CD4-positive, CD25-positive, alpha-beta regulatory T cell (primary cell): ENCODE measurements around the gene CD1B. TPM values are rescaled to one million over a fixed set of nuclear protein-coding genes. Genes with fewer than 3 reads are reported as not detected.

Experiments
- ATAC-seq, 2 donors: fragments of 150-1000 bp; cut with Tn5 transposase; one replicate each; pipeline ENCODE4 v1.10.0; 2021; ENCODE audit warnings: low read depth in 2 of 2, moderate number of reproducible peaks in 2 of 2, moderate library complexity in 1 of 2
- DNase-seq, 3 donors: peaks; one replicate each; pipeline versions ENCODE4 v3.0.0 to v3.0.0-alpha.2; 2012 to 2022; ENCODE audit warnings: mixed read lengths in 1 of 3
- H3K27ac ChIP-seq: one replicate; pipeline ENCODE4 v1.7.0; 2013; ENCODE audit warnings: mild to moderate bottlenecking, low read length; ENCODE audit not compliant: insufficient read depth, poor library complexity, severe bottlenecking
- H3K27me3 ChIP-seq: one replicate; pipeline ENCODE4 v1.7.0; 2013; ENCODE audit warnings: low read length; ENCODE audit not compliant: control insufficient read depth, insufficient read depth
- H3K36me3 ChIP-seq: one replicate; pipeline ENCODE4 v1.7.0; 2013; ENCODE audit warnings: mild to moderate bottlenecking, low read length, moderate library complexity; ENCODE audit not compliant: control insufficient read depth, insufficient read depth
- H3K4me1 ChIP-seq: 2 replicates; pipeline ENCODE4 v1.7.0; 2013; ENCODE audit warnings: mild to moderate bottlenecking, low read length; ENCODE audit not compliant: insufficient read depth, control insufficient read depth, poor library complexity, severe bottlenecking
- H3K4me3 ChIP-seq: one replicate; pipeline ENCODE4 v1.7.0; 2013; ENCODE audit warnings: low read depth, mild to moderate bottlenecking, low read length, moderate library complexity
- H3K9me3 ChIP-seq, 2 experiments: 1 replicate in 1 of 2; 2 replicates in 1 of 2; pipeline ENCODE4 v1.7.0; 2013; ENCODE audit warnings: low read length in 2 of 2, mild to moderate bottlenecking in 1 of 2, moderate library complexity in 1 of 2; ENCODE audit not compliant: control insufficient read depth in 2 of 2
- H3K27ac Mint-ChIP-seq, 3 donors: one replicate each; pipeline ENCODE4 v1.8.0; 2020 to 2022; ENCODE audit warnings: mild to moderate bottlenecking in 3 of 3, mixed read lengths in 3 of 3, moderate library complexity in 2 of 3
- H3K27me3 Mint-ChIP-seq: one replicate; pipeline ENCODE4 v1.8.0; 2022; ENCODE audit warnings: mild to moderate bottlenecking, mixed read lengths
- H3K36me3 Mint-ChIP-seq: one replicate; pipeline ENCODE4 v1.8.0; 2020; ENCODE audit warnings: mixed read lengths
- H3K4me1 Mint-ChIP-seq, 4 donors: one replicate each; pipeline ENCODE4 v1.8.0; 2020 to 2022; ENCODE audit warnings: mixed read lengths in 4 of 4, mild to moderate bottlenecking in 1 of 4
- H3K4me3 Mint-ChIP-seq, 4 donors: one replicate each; pipeline ENCODE4 v1.8.0; 2020 to 2022; ENCODE audit warnings: mild to moderate bottlenecking in 4 of 4, mixed read lengths in 4 of 4, moderate library complexity in 3 of 4
- H3K9me3 Mint-ChIP-seq, 7 donors: one replicate each; pipeline ENCODE4 v1.8.0; 2020 to 2022; ENCODE audit warnings: mixed read lengths in 7 of 7, mild to moderate bottlenecking in 3 of 7, moderate library complexity in 2 of 7
- polyA plus RNA-seq, 4 donors: library from polyadenylated mRNA; unstranded; fragments of 300-500 nt; fragmentation: Illumina TruSeq; gene quantifications; one replicate each; pipeline ENCODE4 v1.2.3, GENCODE V29; 2021
- total RNA-seq: library from RNA; stranded (reverse); gene quantifications from one replicate; pipeline ENCODE4 v1.2.3, GENCODE V29; 2022

Gene CD1B
- total and polyA plus RNA-seq, 5 donors from 2014 or later: not detected

DNA sequence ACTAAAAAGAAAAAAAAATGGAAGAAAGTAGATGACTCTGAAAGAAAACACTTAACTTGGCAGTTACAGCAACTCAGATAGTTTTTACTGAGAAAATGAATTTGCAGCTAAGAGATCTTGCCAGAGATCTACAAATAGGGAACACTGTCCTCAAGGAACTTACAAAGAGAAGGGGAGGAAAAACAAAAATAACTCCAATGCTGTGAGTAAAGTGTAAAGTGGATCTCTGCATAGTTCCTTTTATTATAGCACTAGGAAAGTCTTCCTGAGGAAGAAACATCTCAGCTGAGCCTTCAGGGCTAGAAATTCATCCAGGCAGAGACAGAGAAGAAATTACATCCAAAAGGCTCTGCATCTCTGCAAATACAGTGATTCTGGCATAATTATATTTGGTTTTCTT, 3.9 kb downstream of the CD1B start:
- Mint-ChIP-seq H3K4me1 (no peaks in the 10 kb centered on the region), H3K4me3 (no peak overlapping the region), H3K36me3 (no peaks in the 10 kb centered on the region), H3K9me3 (peaks cover 0 to 9% (median 1%) of the 10 kb centered on the region in 7 donors), H3K27ac (no peak overlapping the region), H3K27me3 (peaks cover 8% of the 10 kb centered on the region)
- no peaks in the 10 kb centered on the region for H3K27me3 ChIP-seq
- H3K9me3 ChIP-seq: no peaks in the 10 kb centered on the region
- H3K4me3 ChIP-seq: no peak overlapping the region
- ATAC-seq (no peak), DNase-seq (no peak)
- no peaks in the 10 kb centered on the region for H3K36me3 ChIP-seq
- no peaks in the 10 kb centered on the region for H3K4me1 ChIP-seq
- no peak overlapping the region for H3K27ac ChIP-seq

DNA sequence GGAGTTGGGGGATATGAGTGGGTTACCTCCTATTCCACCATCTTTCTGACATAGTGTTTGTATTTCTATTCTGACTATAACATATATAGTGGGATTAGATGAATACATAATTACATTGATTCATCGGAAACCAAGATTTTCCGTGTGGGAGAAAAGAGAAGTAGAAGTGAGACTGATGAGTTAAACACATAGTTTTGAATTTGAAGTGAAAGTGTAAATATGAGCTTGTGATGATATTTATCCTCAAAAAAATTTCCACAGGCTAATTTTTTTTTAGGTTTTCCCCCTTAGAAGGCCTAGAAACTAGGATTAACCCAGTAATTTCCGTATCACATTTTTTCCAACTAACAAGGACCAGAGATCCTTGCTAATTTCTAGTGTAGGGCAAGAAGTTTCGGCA, 6.9 kb downstream of the CD1B start:
- ATAC-seq: no peak
- no peak overlapping the region for H3K27ac ChIP-seq

DNA sequence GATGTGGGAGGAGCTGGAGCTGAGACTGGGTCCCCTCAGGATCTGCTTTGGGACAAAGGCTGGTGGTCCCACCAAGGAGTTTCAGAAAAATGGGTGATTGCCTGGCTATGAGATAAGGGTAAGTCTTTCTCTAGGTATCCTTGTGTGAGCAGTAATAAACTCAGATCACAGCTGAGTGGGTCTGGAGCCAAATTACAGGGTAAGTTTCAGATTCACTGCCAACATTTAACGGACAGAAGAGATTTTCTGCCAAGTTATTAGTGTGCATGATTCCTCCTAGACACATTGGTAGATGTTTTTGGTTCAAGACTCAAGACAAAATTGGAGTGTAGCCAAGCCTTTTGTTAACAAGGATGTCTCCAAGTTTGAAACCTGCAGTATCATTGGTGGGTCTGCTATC, 7.5 kb downstream of the CD1B start:
- H3K4me1 Mint-ChIP-seq: no peaks in the 10 kb centered on the region

More for the DNA sequence above, 6.9 kb downstream of the CD1B start:
- Histone ChIP-seq H3K36me3 (no peaks in the 10 kb centered on the region), H3K9me3 (no peaks in the 10 kb centered on the region), H3K4me3 (no peak overlapping the region), H3K27me3 (no peaks in the 10 kb centered on the region), H3K4me1 (no peaks in the 10 kb centered on the region)
- Mint-ChIP-seq H3K27me3 (peaks cover 8% of the 10 kb centered on the region), H3K9me3 (peaks cover 0 to 11% (median 2%) of the 10 kb centered on the region in 7 donors), H3K4me3 (no peak overlapping the region), H3K27ac (no peak overlapping the region), H3K4me1 (no peaks in the 10 kb centered on the region), H3K36me3 (no peaks in the 10 kb centered on the region)
- no peak for DNase-seq

DNA sequence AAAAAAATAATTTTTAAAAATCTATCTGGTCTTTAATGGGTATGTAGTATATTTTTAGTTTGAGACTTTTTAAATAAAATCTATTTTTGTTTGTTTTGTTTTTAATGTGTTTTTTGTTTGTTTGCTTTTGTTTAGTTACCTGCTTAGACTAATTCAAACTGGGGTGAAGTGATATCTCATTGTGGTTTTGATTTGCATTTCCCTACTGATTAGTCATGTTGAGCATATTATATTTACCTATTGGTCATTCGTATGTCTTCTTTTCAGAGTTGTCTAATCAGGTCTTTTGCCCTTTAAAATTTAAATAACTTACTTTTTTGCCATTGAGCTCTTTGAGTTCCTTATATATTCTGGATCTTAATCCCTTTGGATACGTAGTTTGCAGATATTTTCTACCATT, 20.3 kb downstream of the CD1B start:
- DNase-seq (no peak), ATAC-seq (no peak)
- H3K36me3 ChIP-seq: no peaks in the 10 kb centered on the region
- peaks cover 0 to 10% of the 10 kb centered on the region in 2 experiments for H3K9me3 ChIP-seq
- H3K27ac ChIP-seq: no peak overlapping the region
- no peak overlapping the region for H3K4me3 Mint-ChIP-seq
- no peaks in the 10 kb centered on the region for H3K4me1 Mint-ChIP-seq
- H3K9me3 Mint-ChIP-seq: peaks cover 0 to 15% (median 4%) of the 10 kb centered on the region in 7 donors
- no peak overlapping the region for H3K27ac Mint-ChIP-seq
- H3K27me3 ChIP-seq: no peaks in the 10 kb centered on the region
- H3K4me3 ChIP-seq: no peak overlapping the region
- no peaks in the 10 kb centered on the region for H3K36me3 Mint-ChIP-seq
- H3K27me3 Mint-ChIP-seq: no peaks in the 10 kb centered on the region
- H3K4me1 ChIP-seq: no peaks in the 10 kb centered on the region

More for the DNA sequence above, 7.5 kb downstream of the CD1B start:
- Histone ChIP-seq H3K4me3 (no peak overlapping the region), H3K36me3 (no peaks in the 10 kb centered on the region), H3K27ac (no peak overlapping the region), H3K27me3 (no peaks in the 10 kb centered on the region), H3K4me1 (no peaks in the 10 kb centered on the region), H3K9me3 (no peaks in the 10 kb centered on the region)
- peaks cover 8% of the 10 kb centered on the region for H3K27me3 Mint-ChIP-seq
- no peak overlapping the region for H3K27ac Mint-ChIP-seq
- no peaks in the 10 kb centered on the region for H3K36me3 Mint-ChIP-seq
- no peak overlapping the region for H3K4me3 Mint-ChIP-seq
- peaks cover 0 to 11% (median 2%) of the 10 kb centered on the region in 7 donors for H3K9me3 Mint-ChIP-seq
- ATAC-seq: no peak
- no peak for DNase-seq

DNA sequence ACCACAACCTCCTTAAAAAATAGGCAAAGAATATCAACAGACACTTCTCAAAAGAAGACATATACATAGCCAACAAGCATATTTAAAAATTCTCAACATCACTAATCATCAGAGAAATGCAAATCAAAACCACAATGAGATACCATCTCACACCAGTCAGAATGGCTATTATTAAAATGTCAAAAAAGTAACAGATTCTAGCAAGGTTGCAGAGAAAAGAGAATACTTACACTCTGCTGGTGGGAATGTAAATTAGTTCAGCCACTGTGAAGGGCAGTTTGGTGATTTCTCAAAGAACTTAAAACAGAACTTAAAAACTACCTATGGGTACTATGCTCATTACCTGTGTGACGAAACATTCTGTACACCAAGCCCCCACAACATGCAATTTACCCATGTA, 20.7 kb downstream of the CD1B start:
- Histone ChIP-seq H3K27me3 (no peaks in the 10 kb centered on the region), H3K9me3 (peaks cover 0 to 10% of the 10 kb centered on the region in 2 experiments), H3K4me3 (no peak overlapping the region), H3K36me3 (no peaks in the 10 kb centered on the region), H3K27ac (no peak overlapping the region), H3K4me1 (no peaks in the 10 kb centered on the region)
- no peak for DNase-seq
- no peaks in the 10 kb centered on the region for H3K36me3 Mint-ChIP-seq
- H3K9me3 Mint-ChIP-seq: peaks cover 0 to 15% (median 4%) of the 10 kb centered on the region in 7 donors
- H3K27ac Mint-ChIP-seq: no peak overlapping the region
- ATAC-seq: no peak
- H3K4me3 Mint-ChIP-seq: no peak overlapping the region
- no peaks in the 10 kb centered on the region for H3K4me1 Mint-ChIP-seq
- H3K27me3 Mint-ChIP-seq: no peaks in the 10 kb centered on the region

DNA sequence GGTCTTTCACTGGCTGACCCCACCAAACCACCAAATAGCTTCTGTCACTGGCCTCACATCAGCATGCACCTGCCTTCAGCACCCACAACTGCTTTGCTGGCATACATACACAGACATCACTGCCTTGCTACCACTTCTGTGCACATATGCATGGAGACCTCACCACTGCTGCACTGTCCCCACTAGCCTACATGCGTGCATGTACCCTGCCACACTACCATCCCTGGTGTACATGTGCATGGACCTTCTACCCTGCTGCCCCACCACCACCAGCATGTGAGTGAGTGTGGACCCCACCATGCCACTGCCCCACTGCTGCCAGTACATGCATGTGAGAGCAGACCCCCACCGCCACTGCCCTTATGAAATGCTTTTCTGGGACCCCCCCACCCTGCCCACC, 35.5 kb downstream of the CD1B start:
- DNase-seq (no peak), ATAC-seq (no peak)
- peaks cover 5% of the 10 kb centered on the region for H3K27me3 ChIP-seq
- H3K9me3 ChIP-seq: no peaks in the 10 kb centered on the region
- peaks cover 0 to 14% (median 5%) of the 10 kb centered on the region in 7 donors for H3K9me3 Mint-ChIP-seq
- H3K27ac ChIP-seq: no peak overlapping the region
- H3K4me3 Mint-ChIP-seq: no peak overlapping the region
- peaks cover 4% of the 10 kb centered on the region for H3K27me3 Mint-ChIP-seq
- H3K4me3 ChIP-seq: no peak overlapping the region
- H3K4me1 ChIP-seq: no peaks in the 10 kb centered on the region
- no peaks in the 10 kb centered on the region for H3K36me3 Mint-ChIP-seq
- no peaks in the 10 kb centered on the region for H3K36me3 ChIP-seq
- no peak overlapping the region for H3K27ac Mint-ChIP-seq
- H3K4me1 Mint-ChIP-seq: no peaks in the 10 kb centered on the region

DNA sequence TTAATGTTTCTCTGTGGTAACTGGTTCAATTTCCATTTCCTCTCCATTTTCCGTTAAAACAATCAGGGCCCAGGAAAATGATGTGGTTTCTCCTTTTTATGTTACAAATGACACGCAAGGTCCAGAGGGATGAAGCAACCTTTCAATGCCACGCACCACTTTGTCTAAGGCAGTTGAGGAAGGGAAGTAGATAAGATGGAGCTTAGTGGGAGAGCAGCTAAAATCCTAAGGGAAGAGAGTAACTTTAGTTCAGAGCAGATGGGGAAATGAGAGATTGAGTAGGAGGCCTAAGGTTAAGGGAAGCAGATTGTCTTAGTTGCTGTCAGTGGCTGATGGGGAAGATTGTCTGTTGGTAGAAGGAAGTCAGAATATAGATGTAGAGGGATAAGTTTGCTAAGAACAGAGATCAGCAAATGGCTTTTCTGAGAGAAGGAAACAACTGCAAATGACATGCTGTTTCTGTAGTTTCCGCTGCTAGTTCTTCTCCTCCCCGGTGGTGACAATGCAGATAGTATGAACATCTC, 40.9 kb downstream of the CD1B start:
- Histone ChIP-seq H3K27ac (no peak overlapping the region), H3K27me3 (peaks cover 25% of the 10 kb centered on the region), H3K4me3 (no peak overlapping the region), H3K36me3 (no peaks in the 10 kb centered on the region), H3K9me3 (no peaks in the 10 kb centered on the region), H3K4me1 (no peaks in the 10 kb centered on the region)
- H3K27ac Mint-ChIP-seq: no peak overlapping the region
- H3K4me3 Mint-ChIP-seq: no peak overlapping the region
- H3K36me3 Mint-ChIP-seq: no peaks in the 10 kb centered on the region
- H3K4me1 Mint-ChIP-seq: peaks cover 0 to 5% (median 1%) of the 10 kb centered on the region in 4 donors
- no peaks in the 10 kb centered on the region for H3K27me3 Mint-ChIP-seq
- H3K9me3 Mint-ChIP-seq: peaks cover 0 to 2% (median 0%) of the 10 kb centered on the region in 7 donors
- no peak for DNase-seq
- peak in 1 of 2 donors; percentile 11 for ATAC-seq

DNA sequence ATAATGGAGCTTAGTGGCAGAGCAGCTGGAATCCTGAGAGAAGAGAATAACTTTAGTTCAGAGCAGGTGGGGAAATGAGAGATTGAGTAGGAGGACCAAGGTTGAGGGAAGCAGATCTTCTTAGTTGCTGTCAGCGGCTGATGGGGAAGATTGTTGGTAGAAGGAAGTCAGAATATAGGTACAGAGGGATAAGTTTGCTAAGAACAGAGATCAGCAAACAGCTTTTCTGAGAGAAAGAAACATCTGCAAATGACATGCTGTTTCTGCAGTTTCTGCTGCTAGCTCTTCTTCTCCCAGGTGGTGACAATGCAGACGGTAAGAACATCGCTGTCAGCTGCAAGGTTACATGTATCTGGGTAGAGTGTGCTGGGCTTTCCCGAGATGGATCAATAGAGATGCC, 41.5 kb downstream of the CD1B start, which contains the start of gene CD1C:
Gene CD1C (plus strand): TSS at position 113 of the 400 bp plus-strand sequence. CDS start 142 bp downstream, at position 255.
- peaks cover 0 to 2% (median 0%) of the 10 kb centered on the region in 7 donors for H3K9me3 Mint-ChIP-seq
- H3K4me3 Mint-ChIP-seq: no peak within 1 kb of the TSS

More for the DNA sequence above, 41.5 kb downstream of the CD1B start, which contains the start of gene CD1C:
- H3K4me1 ChIP-seq: no peaks in the 10 kb centered on the region
- H3K27ac Mint-ChIP-seq: no peak within 1 kb of the TSS
- H3K4me1 Mint-ChIP-seq: peaks cover 0 to 5% (median 1%) of the 10 kb centered on the region in 4 donors
- ATAC-seq: no peak
- H3K9me3 ChIP-seq: no peaks in the 10 kb centered on the region
- DNase-seq: no peak
- peaks cover 24% of the 10 kb centered on the region for H3K27me3 ChIP-seq
- no peaks in the 10 kb centered on the region for H3K36me3 ChIP-seq
- H3K27ac ChIP-seq: no peak within 1 kb of the TSS
- no peaks in the 10 kb centered on the region for H3K36me3 Mint-ChIP-seq
- no peaks in the 10 kb centered on the region for H3K27me3 Mint-ChIP-seq
- H3K4me3 ChIP-seq: no peak within 1 kb of the TSS
